ENCODE results near the gene ZNF318.

DNA sequence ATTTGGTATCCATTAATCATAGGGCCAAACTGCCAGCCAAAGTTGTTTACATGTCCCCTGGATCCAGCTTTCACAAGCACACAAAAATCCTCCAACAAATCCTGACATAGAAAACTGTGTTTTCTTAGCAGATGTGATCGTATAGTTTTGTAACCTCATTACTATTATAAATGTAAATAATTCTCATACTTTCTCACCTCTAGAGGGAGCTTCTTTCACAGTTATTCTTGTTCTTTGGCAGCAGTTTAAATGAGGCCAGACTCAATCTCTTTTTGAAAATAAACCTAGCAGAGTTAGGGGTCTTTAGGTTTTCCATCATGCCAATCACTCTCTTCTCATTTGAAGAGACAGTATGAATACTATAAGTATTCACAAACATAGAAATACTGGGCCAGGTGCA lies 17.0 kb upstream of the ZNF318 start:
- no peak for TF ChIP-seq CTCF (IDR thresholded peaks at IDR 0.05)
- no peak for TF ChIP-seq RFX5 (IDR thresholded peaks at IDR 0.05)
- TF ChIP-seq JUNB (IDR thresholded peaks at IDR 0.05): no peak
- TF ChIP-seq POLR2A (IDR thresholded peaks at IDR 0.05; ENCODE audit: low read length): no peak
- no peak for TF ChIP-seq BHLHE40 (IDR thresholded peaks at IDR 0.05; ENCODE audit: low read depth, low read length)
- TF ChIP-seq HDAC2 (IDR thresholded peaks at IDR 0.05): no peak
- TF ChIP-seq, protein P1, sequence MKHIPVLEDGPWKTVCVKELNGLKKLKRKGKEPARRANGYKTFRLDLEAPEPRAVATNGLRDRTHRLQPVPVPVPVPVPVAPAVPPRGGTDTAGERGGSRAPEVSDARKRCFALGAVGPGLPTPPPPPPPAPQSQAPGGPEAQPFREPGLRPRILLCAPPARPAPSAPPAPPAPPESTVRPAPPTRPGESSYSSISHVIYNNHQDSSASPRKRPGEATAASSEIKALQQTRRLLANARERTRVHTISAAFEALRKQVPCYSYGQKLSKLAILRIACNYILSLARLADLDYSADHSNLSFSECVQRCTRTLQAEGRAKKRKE (CRISPR knock-in tag; IDR thresholded peaks at IDR 0.05; ENCODE audit: low read depth): no peak
- TF ChIP-seq CHD2 (IDR thresholded peaks at IDR 0.05; ENCODE audit: low read length, partially characterized antibody): no peak
- TF ChIP-seq, protein P2, sequence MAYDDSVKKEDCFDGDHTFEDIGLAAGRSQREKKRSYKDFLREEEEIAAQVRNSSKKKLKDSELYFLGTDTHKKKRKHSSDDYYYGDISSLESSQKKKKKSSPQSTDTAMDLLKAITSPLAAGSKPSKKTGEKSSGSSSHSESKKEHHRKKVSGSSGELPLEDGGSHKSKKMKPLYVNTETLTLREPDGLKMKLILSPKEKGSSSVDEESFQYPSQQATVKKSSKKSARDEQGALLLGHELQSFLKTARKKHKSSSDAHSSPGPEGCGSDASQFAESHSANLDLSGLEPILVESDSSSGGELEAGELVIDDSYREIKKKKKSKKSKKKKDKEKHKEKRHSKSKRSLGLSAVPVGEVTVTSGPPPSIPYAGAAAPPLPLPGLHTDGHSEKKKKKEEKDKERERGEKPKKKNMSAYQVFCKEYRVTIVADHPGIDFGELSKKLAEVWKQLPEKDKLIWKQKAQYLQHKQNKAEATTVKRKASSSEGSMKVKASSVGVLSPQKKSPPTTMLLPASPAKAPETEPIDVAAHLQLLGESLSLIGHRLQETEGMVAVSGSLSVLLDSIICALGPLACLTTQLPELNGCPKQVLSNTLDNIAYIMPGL (CRISPR knock-in tag; IDR thresholded peaks at IDR 0.05; ENCODE audit: borderline replicate concordance): no peak
- TF ChIP-seq KDM5A (IDR thresholded peaks at IDR 0.05): no peak
- no peak for TF ChIP-seq ESRRA (IDR thresholded peaks at IDR 0.05; ENCODE audit: borderline replicate concordance, low read length)
- no peak for TF ChIP-seq EP300 (IDR thresholded peaks at IDR 0.05)
- TF ChIP-seq, protein P3, sequence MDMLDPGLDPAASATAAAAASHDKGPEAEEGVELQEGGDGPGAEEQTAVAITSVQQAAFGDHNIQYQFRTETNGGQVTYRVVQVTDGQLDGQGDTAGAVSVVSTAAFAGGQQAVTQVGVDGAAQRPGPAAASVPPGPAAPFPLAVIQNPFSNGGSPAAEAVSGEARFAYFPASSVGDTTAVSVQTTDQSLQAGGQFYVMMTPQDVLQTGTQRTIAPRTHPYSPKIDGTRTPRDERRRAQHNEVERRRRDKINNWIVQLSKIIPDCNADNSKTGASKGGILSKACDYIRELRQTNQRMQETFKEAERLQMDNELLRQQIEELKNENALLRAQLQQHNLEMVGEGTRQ (IDR thresholded peaks at IDR 0.05): no peak
- TF ChIP-seq, protein P4, sequence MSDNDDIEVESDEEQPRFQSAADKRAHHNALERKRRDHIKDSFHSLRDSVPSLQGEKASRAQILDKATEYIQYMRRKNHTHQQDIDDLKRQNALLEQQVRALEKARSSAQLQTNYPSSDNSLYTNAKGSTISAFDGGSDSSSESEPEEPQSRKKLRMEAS (IDR thresholded peaks at IDR 0.05): no peak

Data from A549 (cell line).